GM18502 (cell line): ENCODE results near the gene LIME1.
"Not testable (repeated sequence)": the region's sequence is repeated elsewhere in the genome, so short reads cannot be mapped to it uniquely, and the experiment has no call there.

Source experiments
- ATAC-seq: cut with Tn5 transposase; IDR thresholded peaks from one replicate; pipeline ENCODE4 v1.9.1; 2021; ENCODE audit warnings: mild to moderate bottlenecking; ENCODE audit not compliant: unreplicated experiment, poor library complexity

Gene LIME1

GRCh38 chr20:63767886-63768285, 31.4 kb downstream of the LIME1 start:
- ATAC-seq, result no peak

DNA sequence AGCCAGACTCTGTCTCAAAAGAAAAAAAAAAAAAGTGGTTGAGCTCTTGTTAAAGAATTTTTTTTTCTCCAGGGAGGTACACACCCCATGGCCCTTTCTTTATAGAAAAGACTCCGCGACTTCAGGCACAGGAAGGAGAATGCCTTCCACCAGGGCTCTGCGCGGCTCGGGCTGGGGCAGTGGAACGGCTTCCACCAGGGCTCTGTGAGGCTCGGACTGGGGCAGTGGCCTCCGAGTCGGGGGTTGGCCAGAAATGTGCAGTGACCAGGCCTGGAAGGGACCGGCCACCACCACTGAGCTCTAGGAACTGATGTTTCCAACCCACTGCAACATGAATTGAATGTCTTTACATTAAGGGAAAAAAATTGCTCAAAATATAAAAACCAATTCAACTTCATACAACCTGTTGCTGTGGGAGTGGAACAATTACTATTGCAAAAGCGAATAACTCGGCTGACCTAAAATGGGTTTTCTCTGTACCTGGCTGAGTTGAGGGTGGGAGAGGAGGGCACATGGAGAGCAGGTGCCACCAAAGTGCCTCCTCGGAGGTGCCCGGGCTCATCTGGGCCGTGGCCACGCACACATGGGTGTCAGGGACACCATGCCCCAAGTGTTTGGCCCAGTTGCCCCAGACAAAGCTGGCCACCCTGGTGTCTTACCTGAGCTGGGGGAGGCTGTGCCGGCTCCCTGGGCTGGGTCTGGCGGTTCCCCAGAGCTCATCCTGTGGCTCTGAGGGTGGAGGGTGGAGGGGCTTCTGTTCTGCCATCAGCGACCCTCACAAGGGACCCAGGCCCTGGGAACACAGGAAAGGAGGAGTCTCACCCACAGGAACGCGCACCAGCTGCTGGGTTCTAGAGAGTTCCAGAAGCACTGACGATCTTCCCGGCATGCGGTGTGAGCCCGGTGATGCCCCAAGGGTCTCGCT, 32.4 kb downstream of the LIME1 start:
- no peak for ATAC-seq

DNA sequence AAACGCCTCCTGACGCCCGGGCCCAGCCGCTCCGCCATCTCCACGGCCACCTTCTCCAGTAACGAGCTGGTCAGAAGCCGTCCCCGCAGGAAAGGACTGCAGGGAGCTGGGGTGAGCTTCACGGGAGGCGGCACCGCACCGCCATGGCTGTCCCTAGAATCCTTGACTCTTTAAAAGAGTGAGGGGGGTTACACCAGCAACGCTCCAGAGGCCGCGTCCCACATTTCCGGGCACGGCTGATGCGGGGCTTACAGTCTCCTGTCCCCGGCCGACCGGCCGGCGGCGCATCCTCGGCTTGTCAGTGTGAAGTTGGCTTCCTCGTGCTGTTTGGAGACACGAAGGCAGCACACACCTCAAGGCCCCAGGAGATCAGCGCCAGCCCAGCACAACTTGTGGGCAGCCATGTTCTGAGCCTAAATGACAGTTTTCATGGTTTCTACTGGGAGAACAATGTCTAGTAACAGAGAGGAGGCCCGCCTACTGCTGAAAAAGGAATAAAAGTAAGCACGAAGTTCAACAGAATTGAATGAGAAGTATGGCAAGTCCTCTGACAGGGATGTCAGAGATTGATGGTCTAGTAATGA, 33.5 kb downstream of the LIME1 start:
- no peak for ATAC-seq

- ATAC-seq, result no peak
These were observed 34.7 kb downstream of the LIME1 start for GRCh38 chr20:63771046-63771707.

- ATAC-seq, result no peak
These were observed 36.5 kb downstream of the LIME1 start for GRCh38 chr20:63772781-63773518.

DNA sequence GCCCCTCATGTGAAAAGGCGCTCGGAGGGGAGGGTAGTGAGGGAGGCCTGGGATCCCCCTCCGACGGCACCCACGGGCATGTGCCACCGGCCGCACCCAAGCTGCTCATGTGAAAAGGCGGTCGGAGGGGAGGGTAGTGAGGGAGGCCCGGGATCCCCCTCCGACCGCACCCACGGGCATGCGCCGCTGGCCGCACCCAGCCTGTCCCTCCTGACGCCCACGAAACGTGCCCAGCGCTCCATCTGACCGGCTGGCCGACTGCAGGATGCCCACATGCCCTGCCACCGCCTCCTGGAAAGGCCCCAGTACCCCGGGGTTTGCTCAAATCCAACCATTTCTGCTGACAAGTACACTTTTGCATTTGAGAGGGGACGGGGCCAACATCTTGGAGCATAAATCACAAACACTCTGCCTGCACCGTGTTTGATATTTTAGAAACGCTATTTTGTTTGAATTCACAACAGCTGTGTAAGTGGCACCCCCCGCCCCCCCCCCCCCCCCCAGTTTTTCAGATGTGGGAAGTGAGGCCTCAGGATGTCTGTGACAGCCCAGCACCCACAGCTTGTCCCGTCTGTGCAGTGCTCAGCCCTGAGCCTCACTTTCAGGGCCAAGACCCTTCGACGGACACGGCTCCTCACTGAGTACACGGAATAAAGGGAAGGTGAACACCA, 37.2 kb downstream of the LIME1 start:
- ATAC-seq, result no peak

DNA sequence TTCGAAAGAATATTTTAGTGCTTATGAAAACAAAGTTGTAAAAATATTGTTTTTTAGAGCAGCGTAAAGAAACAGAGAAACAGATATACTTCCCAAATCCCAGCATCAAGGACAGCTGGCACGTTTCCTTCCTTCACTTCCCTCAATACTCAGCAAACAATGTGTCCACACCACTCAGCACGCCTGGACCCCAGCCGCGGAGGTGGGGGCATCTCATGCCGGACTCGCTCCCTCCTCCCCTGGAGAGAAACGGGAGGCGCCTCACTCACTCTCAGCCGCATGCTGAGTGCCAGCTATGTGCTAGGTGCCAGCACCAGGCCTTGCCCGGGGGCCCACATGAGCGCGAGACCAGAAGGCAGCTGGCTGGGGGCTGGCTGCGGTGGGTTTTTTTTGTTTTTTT, 37.8 kb downstream of the LIME1 start:
- no peak for ATAC-seq

GRCh38 chr20:63775096-63775978, 38.9 kb downstream of the LIME1 start:
- ATAC-seq, result no peak

- ATAC-seq, result not testable (repeated sequence)
These were observed 40.4 kb downstream of the LIME1 start for GRCh38 chr20:63776875-63777274.

GRCh38 chr20:63777614-63778013, 41.1 kb downstream of the LIME1 start:
- no peak for ATAC-seq

DNA sequence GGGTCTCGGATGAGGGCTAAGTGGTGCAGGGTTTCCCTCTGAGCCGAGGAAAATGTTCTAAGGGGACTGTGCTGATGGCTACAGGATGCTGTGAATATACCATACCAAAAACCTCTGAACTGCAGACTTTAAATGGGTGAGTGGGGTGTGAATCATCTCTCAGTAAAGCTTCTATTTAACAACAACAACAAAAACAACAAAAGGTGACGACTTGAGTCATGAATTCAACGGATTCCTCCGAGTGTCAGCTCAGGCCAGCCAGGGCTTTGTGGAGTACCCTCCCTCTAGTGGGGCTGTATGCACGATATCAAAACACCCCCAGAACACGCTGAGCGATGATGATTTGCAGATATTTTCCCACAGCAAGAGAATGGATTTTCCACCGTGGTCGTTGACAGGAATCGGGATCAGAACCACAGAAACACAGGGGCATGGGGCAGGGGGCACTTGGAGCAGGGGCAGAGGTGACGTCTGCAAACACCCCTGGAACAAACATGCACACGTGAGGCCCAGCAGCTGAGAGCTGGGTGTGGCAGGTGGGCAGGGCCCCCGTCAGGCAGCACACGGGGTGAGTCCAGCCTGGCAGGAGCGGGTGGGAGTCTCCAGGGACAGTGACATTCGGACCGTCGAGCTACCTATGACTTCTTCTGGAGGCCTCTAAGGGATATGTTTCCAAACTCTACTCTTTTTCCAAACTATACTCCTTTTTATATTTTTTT, 41.7 kb downstream of the LIME1 start:
- no peak for ATAC-seq

- ATAC-seq, result no peak
These were observed 42.4 kb downstream of the LIME1 start for GRCh38 chr20:63778857-63779256.

DNA sequence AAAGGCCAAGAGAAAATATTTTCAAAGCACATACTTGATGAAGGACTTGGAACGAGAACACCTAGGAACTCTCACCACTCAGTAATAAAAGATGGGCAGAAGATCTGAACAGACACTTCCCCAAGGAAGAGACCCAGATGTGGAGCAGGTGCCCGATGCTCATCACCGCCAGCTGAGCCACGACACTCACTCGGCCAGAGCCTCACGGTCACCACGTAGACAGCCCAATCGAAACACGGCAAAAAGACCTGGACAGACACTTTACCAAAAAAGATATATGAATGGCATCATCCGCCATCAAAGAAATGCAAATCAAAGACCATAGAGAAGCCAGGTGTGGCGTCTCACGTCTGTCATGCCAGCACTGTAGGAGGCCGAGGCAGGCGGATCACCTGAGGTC, 44.7 kb downstream of the LIME1 start:
- no peak for ATAC-seq

- ATAC-seq, result no peak
These were observed 45.6 kb downstream of the LIME1 start for GRCh38 chr20:63782051-63782471.

DNA sequence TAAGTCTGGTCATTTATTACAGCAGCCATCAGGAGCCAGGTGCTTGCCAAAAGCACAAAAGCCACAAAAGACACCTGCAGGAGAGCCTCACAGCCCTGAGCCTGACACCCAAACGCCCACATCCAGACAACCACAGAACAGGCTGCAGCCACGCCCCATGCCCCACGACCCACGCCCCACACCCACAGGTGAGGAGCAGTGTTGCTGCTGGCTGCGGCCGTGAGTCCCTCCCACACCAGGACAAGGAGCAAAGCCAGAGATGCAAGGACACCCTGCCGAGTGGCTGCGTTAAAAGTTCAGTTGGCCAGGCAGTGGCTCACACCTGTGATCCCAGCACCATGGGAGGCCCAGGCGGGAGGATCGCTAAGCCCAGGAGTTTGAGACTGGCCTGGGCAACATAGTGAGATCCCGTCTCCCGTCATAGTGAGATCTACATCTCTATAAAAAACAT, 46.1 kb downstream of the LIME1 start:
- no peak for ATAC-seq

GRCh38 chr20:63783970-63784369, 47.5 kb downstream of the LIME1 start:
- no peak for ATAC-seq

- no peak for ATAC-seq
These were observed 49.2 kb downstream of the LIME1 start for GRCh38 chr20:63785691-63786131.

DNA sequence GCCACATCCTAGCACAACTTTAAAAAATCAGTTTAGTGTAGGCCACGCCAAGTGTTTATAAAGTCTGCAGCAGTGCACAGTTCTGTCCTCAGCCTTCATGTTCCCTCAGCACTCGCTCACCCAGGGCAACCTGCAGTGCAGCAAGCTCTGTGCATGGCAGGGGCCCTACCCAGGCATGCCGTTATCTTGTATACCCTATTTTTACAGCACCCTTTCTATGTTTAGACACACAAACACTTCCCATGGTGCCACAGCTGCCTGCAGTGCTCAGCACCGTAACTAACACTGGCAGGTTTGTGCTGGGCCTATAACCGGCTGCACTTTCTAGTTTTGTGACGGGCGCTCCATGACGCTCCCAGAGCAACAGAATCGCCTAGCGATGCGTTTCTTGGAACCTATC, 50.8 kb downstream of the LIME1 start:
- no peak for ATAC-seq
